Adrenal gland (tissue), 12 donors: Measurements from ENCODE around the gene FAM120B. TPM values are rescaled to one million over a fixed set of nuclear protein-coding genes. Genes with fewer than 3 reads are reported as not detected.

ENCODE experiments used
- DNase-seq, 7 donors: peaks; one replicate each; pipeline ENCODE4 v3.0.0-alpha.2; 2019 to 2020
- H3K27ac ChIP-seq, 5 donors: fragments of 200-600 bp; sonication (generic) in 4 of 5; 1 replicate in 3 of 5; 2 replicates in 2 of 5; pipeline versions ENCODE4 v1.5.1 to v1.8.0; 2016 to 2020; ENCODE audit warnings: mild to moderate bottlenecking in 1 of 5
- H3K27me3 ChIP-seq: fragments of 200-600 bp; 2 replicates; pipeline ENCODE4 v1.8.0; 2021
- H3K36me3 ChIP-seq, 2 donors: fragments of 200-600 bp; replicated peaks in 1 of 2; 1 replicate in 1 of 2; 2 replicates in 1 of 2; pipeline versions ENCODE4 v1.5.1 to v1.8.0; 2018 to 2022
- H3K4me1 ChIP-seq, 2 donors: fragments of 200-600 bp; replicated peaks in 1 of 2; 1 replicate in 1 of 2; 2 replicates in 1 of 2; pipeline versions ENCODE4 v1.5.1 to v1.8.0; 2018 to 2021
- H3K4me3 ChIP-seq, 4 donors: fragments of 200-600 bp; sonication (generic) in 3 of 4; one replicate each; pipeline ENCODE4 v1.5.1; 2016 to 2018
- H3K9me3 ChIP-seq, 3 donors: fragments of 200-600 bp; sonication (generic) in 1 of 3; replicated peaks in 1 of 3; 1 replicate in 2 of 3; 2 replicates in 1 of 3; pipeline versions ENCODE4 v1.5.1 to v1.8.0; 2016 to 2021
- CTCF ChIP-seq, 6 experiments: fragments of 450-650 bp in 4 of 6; fragments of 200-600 bp in 2 of 6; sonication (generic) in 1 of 6; IDR thresholded peaks; 1 replicate in 5 of 6; 2 replicates in 1 of 6; pipeline versions ENCODE4 v1.5.1 to v1.8.0; 2016 to 2021; ENCODE audit warnings: antibody characterized with exemption in 6 of 6, mild to moderate bottlenecking in 2 of 6, moderate library complexity in 1 of 6
- POLR2A ChIP-seq, 2 donors: fragments of 450-650 bp; IDR thresholded peaks; one replicate each; pipeline ENCODE4 v1.6.1; 2017; ENCODE audit warnings: antibody characterized with exemption in 2 of 2, mild to moderate bottlenecking in 2 of 2, moderate library complexity in 1 of 2
- WGBS, 4 donors: extraction: QIAGEN DNeasy Blood & Tissue Kit in 2 of 4; methylation state at CpG; one replicate each; pipeline versions ENCODE4 v1.1.5 to v1.1.7; 2013 to 2017; 5-methylcytosine and 5-hydroxymethylcytosine counted together
- intact Hi-C, 2 donors: fragments of 100-400 bp; cut with DNase I; formaldehyde crosslinking; loops; one replicate each; pipeline versions ENCODE4 v1.14.1 to v1.15.0; 2022 to 2023
- polyA plus RNA-seq, 3 donors: library from polyadenylated mRNA; stranded (reverse); fragments of 200-250 nt in 2 of 3; fragments of 350-450 nt in 1 of 3; fragmentation: Illumina TruSeq in 1 of 3; extraction: RNeasy Lipid Tissue Mini Kit (QIAGEN cat#74804) in 1 of 3; gene quantifications; one replicate each; pipeline ENCODE4 v1.2.3, GENCODE V29; 2013 to 2014
- total RNA-seq, 9 donors: library from RNA; depleted of rRNA in 4 of 9; stranded (reverse); fragments of >200 nt in 4 of 9; fragments of 120-200 nt in 1 of 9; fragmentation: NEBNext Ultra II Directional in 1 of 9; extraction: Animal tissue kit (Norgen Biotek cat#: 25700) in 1 of 9; gene quantifications; one replicate each; pipeline versions ENCODE4 v1.1.0 to v1.2.4, GENCODE V29; 2013 to 2023
- donor health status: healthy with polysubstance abuse.
- donor health status: Bipolar disorder and iron deficiency.
- donor health status: DM: yes; HTN: yes; CAD: no.
- donor health status: DM: no; HTN: no; CAD: no.
- donor health status: DM: no; HTN: no; CAD: no.
- donor health status: DM: yes; HTN: yes; CAD: no.

FAM120B gene
- total and polyA plus RNA-seq, 12 donors, result 12.4 to 42.0 (median 27.4) TPM

GRCh38 chr6:170297576-170298330 lies 8.8 kb upstream of the FAM120B start:
- H3K27ac ChIP-seq, result no peak overlapping the region
- no peak for DNase-seq
- 68 to 76% (median 71%) methylated on average over 11 of the region's 11 CpGs for WGBS, 4 donors
- no peaks in the 10 kb centered on the region for H3K36me3 ChIP-seq
- H3K27me3 ChIP-seq, result peaks cover 34% of the 10 kb centered on the region
- TF ChIP-seq CTCF (IDR thresholded peaks at IDR 0.05) (no peak), POLR2A (IDR thresholded peaks at IDR 0.05) (no peak)
- intact Hi-C loops, result no loop called here
- peaks cover 13 to 23% of the 10 kb centered on the region in 2 donors for H3K4me1 ChIP-seq
- no peaks in the 10 kb centered on the region for H3K9me3 ChIP-seq
- no peak overlapping the region for H3K4me3 ChIP-seq

GRCh38 chr6:170298688-170299087 lies 7.9 kb upstream of the FAM120B start:
- TF ChIP-seq POLR2A (IDR thresholded peaks at IDR 0.05) (no peak), CTCF (IDR thresholded peaks at IDR 0.05) (no peak)
- Histone ChIP-seq H3K4me3 (no peak overlapping the region), H3K4me1 (peaks cover 13 to 21% of the 10 kb centered on the region in 2 donors), H3K36me3 (no peaks in the 10 kb centered on the region), H3K27ac (no peak overlapping the region), H3K9me3 (no peaks in the 10 kb centered on the region), H3K27me3 (peaks cover 34% of the 10 kb centered on the region)
- no peak for DNase-seq
- intact Hi-C loops, result no loop called here
- WGBS, 4 donors, result 90 to 100% (median 97%) methylated on average over 1 of the region's 1 CpG

- Histone ChIP-seq H3K27me3 (peaks cover 15% of the 10 kb centered on the region), H3K9me3 (no peaks in the 10 kb centered on the region), H3K36me3 (no peaks in the 10 kb centered on the region), H3K4me1 (peaks cover 8 to 16% of the 10 kb centered on the region in 2 donors), H3K4me3 (no peak overlapping the region), H3K27ac (no peak overlapping the region)
- no peak for DNase-seq
- intact Hi-C loops, result no loop called here
- 95 to 100% (median 96%) methylated on average over 1 of the region's 1 CpG; no CpG with 5 or more reads in 1 of the 4 donors for WGBS, 4 donors
- no peak for TF ChIP-seq POLR2A (IDR thresholded peaks at IDR 0.05)
- no peak for TF ChIP-seq CTCF (IDR thresholded peaks at IDR 0.05)
Measured at GRCh38 chr6:170301184-170301583, 5.4 kb upstream of the FAM120B start.

- H3K27me3 ChIP-seq, result no peaks in the 10 kb centered on the region
- TF ChIP-seq POLR2A (IDR thresholded peaks at IDR 0.05) (no peak), CTCF (IDR thresholded peaks at IDR 0.05) (no peak)
- no peaks in the 10 kb centered on the region for H3K9me3 ChIP-seq
- intact Hi-C loops, result no loop called here
- WGBS, 4 donors, result 13 to 36% (median 19%) methylated on average over 9 to 29 of the region's 29 CpGs
- peaks cover 23 to 43% of the 10 kb centered on the region in 2 donors for H3K4me1 ChIP-seq
- no peaks in the 10 kb centered on the region for H3K36me3 ChIP-seq
- peak overlapping the region in 2 of 5 donors; percentile 91 to 98 for H3K27ac ChIP-seq
- peak in 1 of 7 donors; percentile 21 for DNase-seq
- H3K4me3 ChIP-seq, result peak overlapping the region; percentile 39 to 84 (median 74)
Measured at GRCh38 chr6:170305805-170306323, 694 bp upstream of the FAM120B start.
